HL-60 (cell line): Measurements from ENCODE around the gene OR5A1.

Source experiments
- POLR2AphosphoS5 ChIP-seq: IDR thresholded peaks from 2 replicates; pipeline ENCODE4 v1.6.1; 2012; ENCODE audit warnings: low read depth
- SPI1 ChIP-seq: IDR thresholded peaks from 2 replicates; pipeline ENCODE4 v1.6.1; 2012; ENCODE audit warnings: low read depth, mild to moderate bottlenecking, borderline replicate concordance
- TF ChIP-seq, protein P1 (sequence below): IDR thresholded peaks from 2 replicates; pipeline ENCODE4 v1.6.1; 2012; ENCODE audit warnings: low read depth; ENCODE audit not compliant: insufficient replicate concordance
- TF ChIP-seq, protein P2 (sequence below): IDR thresholded peaks from one replicate; pipeline ENCODE4 v1.5.1; 2011; ENCODE audit warnings: low read length, control low read depth, inconsistent platforms; ENCODE audit not compliant: insufficient read depth

DNA sequence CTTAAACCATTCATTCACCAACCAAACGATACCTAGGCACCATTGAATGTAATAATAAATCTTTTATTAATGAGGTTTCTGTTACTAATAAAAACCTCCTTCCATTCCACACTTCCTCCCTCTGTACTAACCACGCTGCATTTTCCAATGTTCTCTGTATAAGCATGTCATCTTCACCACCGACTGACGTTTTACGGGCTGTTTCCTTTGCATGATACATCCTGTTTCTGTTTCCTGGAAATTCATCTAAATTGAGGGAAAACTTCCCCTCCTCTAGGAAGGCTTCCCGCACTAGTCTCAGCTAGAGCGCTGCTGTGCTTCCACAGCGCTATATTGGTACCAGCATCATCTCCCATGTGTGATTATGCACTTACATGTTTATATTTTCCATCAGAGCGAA lies 38.9 kb downstream of the OR5A1 start:
- TF ChIP-seq, protein P1, sequence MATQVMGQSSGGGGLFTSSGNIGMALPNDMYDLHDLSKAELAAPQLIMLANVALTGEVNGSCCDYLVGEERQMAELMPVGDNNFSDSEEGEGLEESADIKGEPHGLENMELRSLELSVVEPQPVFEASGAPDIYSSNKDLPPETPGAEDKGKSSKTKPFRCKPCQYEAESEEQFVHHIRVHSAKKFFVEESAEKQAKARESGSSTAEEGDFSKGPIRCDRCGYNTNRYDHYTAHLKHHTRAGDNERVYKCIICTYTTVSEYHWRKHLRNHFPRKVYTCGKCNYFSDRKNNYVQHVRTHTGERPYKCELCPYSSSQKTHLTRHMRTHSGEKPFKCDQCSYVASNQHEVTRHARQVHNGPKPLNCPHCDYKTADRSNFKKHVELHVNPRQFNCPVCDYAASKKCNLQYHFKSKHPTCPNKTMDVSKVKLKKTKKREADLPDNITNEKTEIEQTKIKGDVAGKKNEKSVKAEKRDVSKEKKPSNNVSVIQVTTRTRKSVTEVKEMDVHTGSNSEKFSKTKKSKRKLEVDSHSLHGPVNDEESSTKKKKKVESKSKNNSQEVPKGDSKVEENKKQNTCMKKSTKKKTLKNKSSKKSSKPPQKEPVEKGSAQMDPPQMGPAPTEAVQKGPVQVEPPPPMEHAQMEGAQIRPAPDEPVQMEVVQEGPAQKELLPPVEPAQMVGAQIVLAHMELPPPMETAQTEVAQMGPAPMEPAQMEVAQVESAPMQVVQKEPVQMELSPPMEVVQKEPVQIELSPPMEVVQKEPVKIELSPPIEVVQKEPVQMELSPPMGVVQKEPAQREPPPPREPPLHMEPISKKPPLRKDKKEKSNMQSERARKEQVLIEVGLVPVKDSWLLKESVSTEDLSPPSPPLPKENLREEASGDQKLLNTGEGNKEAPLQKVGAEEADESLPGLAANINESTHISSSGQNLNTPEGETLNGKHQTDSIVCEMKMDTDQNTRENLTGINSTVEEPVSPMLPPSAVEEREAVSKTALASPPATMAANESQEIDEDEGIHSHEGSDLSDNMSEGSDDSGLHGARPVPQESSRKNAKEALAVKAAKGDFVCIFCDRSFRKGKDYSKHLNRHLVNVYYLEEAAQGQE = no peak
- no peak for TF ChIP-seq POLR2AphosphoS5
- TF ChIP-seq, protein P2, sequence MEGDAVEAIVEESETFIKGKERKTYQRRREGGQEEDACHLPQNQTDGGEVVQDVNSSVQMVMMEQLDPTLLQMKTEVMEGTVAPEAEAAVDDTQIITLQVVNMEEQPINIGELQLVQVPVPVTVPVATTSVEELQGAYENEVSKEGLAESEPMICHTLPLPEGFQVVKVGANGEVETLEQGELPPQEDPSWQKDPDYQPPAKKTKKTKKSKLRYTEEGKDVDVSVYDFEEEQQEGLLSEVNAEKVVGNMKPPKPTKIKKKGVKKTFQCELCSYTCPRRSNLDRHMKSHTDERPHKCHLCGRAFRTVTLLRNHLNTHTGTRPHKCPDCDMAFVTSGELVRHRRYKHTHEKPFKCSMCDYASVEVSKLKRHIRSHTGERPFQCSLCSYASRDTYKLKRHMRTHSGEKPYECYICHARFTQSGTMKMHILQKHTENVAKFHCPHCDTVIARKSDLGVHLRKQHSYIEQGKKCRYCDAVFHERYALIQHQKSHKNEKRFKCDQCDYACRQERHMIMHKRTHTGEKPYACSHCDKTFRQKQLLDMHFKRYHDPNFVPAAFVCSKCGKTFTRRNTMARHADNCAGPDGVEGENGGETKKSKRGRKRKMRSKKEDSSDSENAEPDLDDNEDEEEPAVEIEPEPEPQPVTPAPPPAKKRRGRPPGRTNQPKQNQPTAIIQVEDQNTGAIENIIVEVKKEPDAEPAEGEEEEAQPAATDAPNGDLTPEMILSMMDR = no peak
- TF ChIP-seq SPI1 = no peak
